Neuronal stem cell (in vitro differentiated cells): Measurements from ENCODE around the gene UPF1.

Experiments used
- DNase-seq: peaks from one replicate; pipeline ENCODE4 v3.0.0-alpha.2; 2013; ENCODE audit warnings: low spot score
- H2AFZ ChIP-seq: one replicate; pipeline ENCODE4 v1.6.1; 2013; ENCODE audit warnings: mild to moderate bottlenecking, low read length, inconsistent platforms
- H2AK5ac ChIP-seq: 2 replicates; pipeline ENCODE4 v1.6.1; 2013; ENCODE audit warnings: low read depth, mild to moderate bottlenecking, inconsistent platforms, low read length, moderate library complexity, mixed read lengths
- H2BK120ac ChIP-seq: 2 replicates; pipeline ENCODE4 v1.6.1; 2013; ENCODE audit warnings: low read depth, mild to moderate bottlenecking, inconsistent platforms, low read length, moderate library complexity, mixed read lengths
- H2BK12ac ChIP-seq: one replicate; pipeline ENCODE4 v1.6.1; 2013; ENCODE audit warnings: low read length, inconsistent platforms
- H2BK15ac ChIP-seq: 2 replicates; pipeline ENCODE4 v1.6.1; 2013; ENCODE audit warnings: mild to moderate bottlenecking, low read length, inconsistent platforms, mixed read lengths
- H2BK5ac ChIP-seq: one replicate; pipeline ENCODE4 v1.6.1; 2013; ENCODE audit warnings: inconsistent platforms, mild to moderate bottlenecking, low read length, moderate library complexity
- H3K14ac ChIP-seq: one replicate; pipeline ENCODE4 v1.6.1; 2013; ENCODE audit warnings: low read length, inconsistent platforms
- H3K18ac ChIP-seq: 2 replicates; pipeline ENCODE4 v1.6.1; 2013; ENCODE audit warnings: low read length, inconsistent platforms
- H3K23ac ChIP-seq: 2 replicates; pipeline ENCODE4 v1.6.1; 2013; ENCODE audit warnings: low read depth, mild to moderate bottlenecking, mixed read lengths, low read length, inconsistent platforms; ENCODE audit not compliant: poor library complexity
- H3K27ac ChIP-seq: replicated peaks from 3 replicates; pipeline ENCODE4 v1.5.1; 2013; ENCODE audit warnings: low read length, inconsistent platforms
- H3K27me3 ChIP-seq, 3 experiments: 2 replicates each; pipeline ENCODE4 v1.6.1; 2013; ENCODE audit warnings: low read length in 3 of 3, mild to moderate bottlenecking in 2 of 3, inconsistent platforms in 1 of 3, low read depth in 1 of 3, mixed read lengths in 1 of 3, moderate library complexity in 1 of 3; ENCODE audit not compliant: control insufficient read depth in 3 of 3, insufficient read depth in 3 of 3
- H3K36me3 ChIP-seq, 2 donors: replicated peaks in 1 of 2; 2 replicates each; pipeline ENCODE4 v1.6.1; 2013; ENCODE audit warnings: low read length in 2 of 2; ENCODE audit not compliant: control insufficient read depth in 2 of 2, insufficient read depth in 2 of 2
- H3K4ac ChIP-seq: 2 replicates; pipeline ENCODE4 v1.6.1; 2013; ENCODE audit warnings: inconsistent platforms, mild to moderate bottlenecking, low read length, moderate library complexity
- H3K4me1 ChIP-seq, 2 donors: 1 replicate in 1 of 2; 2 replicates in 1 of 2; pipeline ENCODE4 v1.6.1; 2013; ENCODE audit warnings: low read length in 2 of 2, low read depth in 1 of 2; ENCODE audit not compliant: control insufficient read depth in 2 of 2, insufficient read depth in 1 of 2
- H3K4me2 ChIP-seq: one replicate; pipeline ENCODE4 v1.6.1; 2013; ENCODE audit warnings: mild to moderate bottlenecking, low read length, inconsistent platforms; ENCODE audit not compliant: insufficient read depth, poor library complexity, severe bottlenecking
- H3K4me3 ChIP-seq, 2 donors: 2 replicates each; pipeline ENCODE4 v1.5.1; 2013; ENCODE audit warnings: low read length in 2 of 2, mild to moderate bottlenecking in 2 of 2, inconsistent platforms in 1 of 2, moderate library complexity in 1 of 2
- H3K79me1 ChIP-seq: one replicate; pipeline ENCODE4 v1.6.1; 2013; ENCODE audit warnings: low read depth, mild to moderate bottlenecking, inconsistent platforms, low read length, moderate library complexity
- H3K9ac ChIP-seq: one replicate; pipeline ENCODE4 v1.6.1; 2013; ENCODE audit warnings: mild to moderate bottlenecking, low read depth, low read length, inconsistent platforms; ENCODE audit not compliant: poor library complexity
- H3K9me3 ChIP-seq, 2 donors: replicated peaks in 1 of 2; 2 replicates each; pipeline versions ENCODE3 to v1.6.1; 2013; ENCODE audit warnings: low read length in 2 of 2, mild to moderate bottlenecking in 2 of 2, inconsistent platforms in 1 of 2, low read depth in 1 of 2, mixed read lengths in 1 of 2, moderate library complexity in 1 of 2; ENCODE audit not compliant: control insufficient read depth in 2 of 2, insufficient read depth in 1 of 2
- H4K8ac ChIP-seq: one replicate; pipeline ENCODE4 v1.6.1; 2013; ENCODE audit warnings: low read depth, mild to moderate bottlenecking, inconsistent platforms, low read length, moderate library complexity
- H4K91ac ChIP-seq: one replicate; pipeline ENCODE4 v1.6.1; 2013; ENCODE audit warnings: low read length, low read depth, mild to moderate bottlenecking, inconsistent platforms; ENCODE audit not compliant: poor library complexity
- WGBS, 2 donors: extraction: QIAGEN DNeasy Blood & Tissue Kit; methylation state at CpG; one replicate each; pipeline ENCODE4 v1.1.7; 2013; ENCODE audit warnings: missing lambda C conversion rate in 2 of 2, mixed read lengths in 1 of 2; ENCODE audit not compliant: insufficient read length in 2 of 2, insufficient replicate concordance in 1 of 2; ENCODE audit errors: extremely low coverage in 2 of 2; 5-methylcytosine and 5-hydroxymethylcytosine counted together

The UPF1 gene

DNA sequence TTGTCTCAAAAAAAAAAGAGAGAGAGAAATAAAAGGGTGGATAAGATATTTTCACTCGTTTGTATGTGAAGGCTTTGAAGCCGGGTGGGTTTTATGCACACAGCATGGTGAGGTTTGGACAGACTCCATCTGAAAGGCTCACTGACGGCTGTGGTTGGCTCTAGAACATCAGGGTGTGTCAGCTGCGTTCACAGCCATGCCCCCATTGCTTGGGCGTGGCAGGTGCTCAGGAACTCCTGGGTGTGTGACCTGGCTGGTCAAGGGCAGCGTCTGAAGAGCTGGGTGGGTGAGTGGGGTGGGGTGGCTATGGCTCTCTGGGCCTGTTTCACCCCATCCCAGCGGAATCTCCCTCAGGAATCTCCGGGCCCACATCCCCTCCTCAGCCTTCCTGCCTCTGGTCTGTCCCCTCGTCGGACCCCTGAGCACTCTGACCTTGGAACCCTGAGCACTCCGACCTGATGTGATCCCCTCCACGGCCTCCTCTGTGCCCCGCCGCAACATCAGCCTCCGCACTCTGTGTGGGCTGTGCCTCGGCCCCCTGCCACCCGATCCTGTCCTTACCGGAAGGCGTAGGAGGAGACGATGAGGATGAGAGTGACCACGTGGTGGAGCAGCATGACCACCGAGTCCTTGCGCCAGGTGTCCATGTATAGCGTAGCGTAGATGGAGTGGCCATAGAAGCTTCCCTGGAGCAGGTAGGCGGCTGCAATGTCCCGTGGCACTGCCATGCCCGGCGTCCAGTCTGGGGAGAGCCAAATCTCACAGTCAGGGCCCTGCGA, 52.0 kb downstream of the UPF1 start:
- H2BK5ac ChIP-seq, result no peak overlapping the region
- no peak for DNase-seq

DNA sequence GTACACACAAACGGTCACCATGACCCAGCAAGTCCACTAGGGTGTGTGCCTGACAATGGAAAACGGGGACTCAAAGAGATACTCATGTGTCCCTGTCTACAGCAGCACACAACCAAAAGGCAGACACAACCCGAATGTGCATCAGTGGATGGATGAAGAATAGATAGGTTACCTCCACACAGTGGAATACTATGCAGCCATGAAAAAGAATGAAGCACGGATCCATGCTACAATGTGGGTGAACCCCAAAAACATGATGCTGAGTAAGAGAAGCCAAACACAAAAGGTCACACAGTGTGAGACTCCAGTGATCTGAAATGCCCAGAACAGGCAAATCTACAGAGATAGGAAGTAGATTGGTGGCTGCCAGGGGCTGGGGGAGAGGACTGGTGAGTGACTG, 55.2 kb downstream of the UPF1 start:
- Histone ChIP-seq H2BK120ac (no peak overlapping the region), H3K36me3 (peaks cover 25 to 69% of the 10 kb centered on the region in 2 donors), H3K4me1 (no peaks in the 10 kb centered on the region), H3K27me3 (peaks cover 0 to 3% (median 0%) of the 10 kb centered on the region in 3 experiments), H3K4ac (no peak overlapping the region), H3K23ac (no peak overlapping the region), H4K8ac (no peak overlapping the region), H3K27ac (no peak overlapping the region), H3K79me1 (peaks cover 2% of the 10 kb centered on the region), H2BK15ac (no peak overlapping the region), H3K9ac (no peak overlapping the region), H4K91ac (no peak overlapping the region), H3K14ac (no peak overlapping the region), H3K9me3 (peaks cover 0 to 5% of the 10 kb centered on the region in 2 donors), H2BK5ac (no peak overlapping the region), H3K4me2 (no peak overlapping the region), H3K4me3 (no peak overlapping the region), H2BK12ac (no peak overlapping the region), H2AFZ (no peak overlapping the region), H2AK5ac (no peak overlapping the region), H3K18ac (no peak overlapping the region)
- DNase-seq, result no peak
- WGBS, 2 donors, result no CpG with 5 or more reads among the region's 4 CpGs

More for the DNA sequence above, 52.0 kb downstream of the UPF1 start:
- whole genome bisulfite sequencing, 2 donors, result no CpG with 5 or more reads among the region's 30 CpGs
- Histone ChIP-seq H4K91ac (no peak overlapping the region), H3K36me3 (peaks cover 43 to 73% of the 10 kb centered on the region in 2 donors), H2AFZ (no peak overlapping the region), H3K9me3 (peaks cover 0 to 11% of the 10 kb centered on the region in 2 donors), H2BK15ac (no peak overlapping the region), H3K4me3 (no peak overlapping the region), H3K9ac (no peak overlapping the region), H3K79me1 (no peaks in the 10 kb centered on the region), H3K14ac (no peak overlapping the region), H3K27ac (no peak overlapping the region), H3K23ac (no peak overlapping the region), H4K8ac (no peak overlapping the region), H2BK12ac (no peak overlapping the region), H3K4me2 (no peak overlapping the region), H3K4ac (no peak overlapping the region), H3K18ac (peak overlapping the region; percentile 38), H2BK120ac (no peak overlapping the region), H2AK5ac (no peak overlapping the region), H3K4me1 (no peaks in the 10 kb centered on the region), H3K27me3 (peaks cover 0 to 3% (median 0%) of the 10 kb centered on the region in 3 experiments)

DNA sequence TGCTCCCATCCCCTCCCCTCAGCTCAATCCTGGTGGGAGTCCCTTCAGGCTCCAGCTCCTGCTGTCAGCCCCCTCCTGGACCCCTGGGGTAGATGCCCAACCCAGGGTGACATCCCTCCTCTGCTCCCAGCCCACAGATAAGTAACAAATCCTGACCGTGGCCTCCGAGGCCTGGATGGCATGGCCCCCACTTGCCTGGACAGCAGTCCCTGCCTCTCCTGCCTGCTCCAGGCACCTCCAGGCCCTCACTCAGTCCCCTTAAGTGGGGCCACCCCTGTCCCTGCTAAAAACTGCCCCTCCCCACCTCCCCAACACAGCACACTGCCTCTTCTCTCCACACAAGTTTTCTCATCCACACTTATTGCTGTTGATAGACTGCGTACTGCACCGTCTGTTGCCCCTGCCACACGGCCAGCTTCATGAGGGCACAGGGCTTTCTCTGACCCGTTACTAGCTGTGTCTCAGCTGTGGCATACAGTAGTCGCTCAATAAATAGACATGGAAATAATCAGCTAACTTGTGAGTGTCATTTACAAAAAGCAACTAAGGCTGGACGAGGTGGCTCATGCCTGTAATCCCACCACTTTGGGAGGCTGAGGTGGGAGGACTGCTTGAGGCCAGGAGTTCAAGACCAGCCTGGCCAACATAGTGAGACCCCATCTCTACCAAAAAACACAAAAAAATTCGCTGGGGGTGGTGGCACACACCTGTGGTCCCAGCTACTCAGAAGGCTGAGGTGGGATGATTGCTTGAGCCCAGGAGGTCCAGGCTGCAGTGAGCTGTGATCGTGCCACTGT, 58.4 kb downstream of the UPF1 start:
- H3K79me1 ChIP-seq, result peaks cover 2% of the 10 kb centered on the region
- H2BK120ac ChIP-seq, result no peak overlapping the region
- no CpG with 5 or more reads among the region's 10 CpGs for WGBS, 2 donors
- no peak overlapping the region for H3K4me3 ChIP-seq
- no peak overlapping the region for H4K91ac ChIP-seq
- H3K9ac ChIP-seq, result no peak overlapping the region
- H3K27ac ChIP-seq, result no peak overlapping the region
- peaks cover 20 to 60% of the 10 kb centered on the region in 2 donors for H3K36me3 ChIP-seq
- no peak overlapping the region for H2BK12ac ChIP-seq
- H3K9me3 ChIP-seq, result peaks cover 0 to 5% of the 10 kb centered on the region in 2 donors
- H2BK5ac ChIP-seq, result no peak overlapping the region
- no peak overlapping the region for H3K18ac ChIP-seq
- H3K23ac ChIP-seq, result no peak overlapping the region
- no peak overlapping the region for H2AFZ ChIP-seq
- DNase-seq, result no peak
- H3K14ac ChIP-seq, result peak overlapping the region; percentile 38
- peaks cover 0 to 3% (median 0%) of the 10 kb centered on the region in 3 experiments for H3K27me3 ChIP-seq
- H2BK15ac ChIP-seq, result no peak overlapping the region
- no peak overlapping the region for H3K4me2 ChIP-seq
- no peak overlapping the region for H2AK5ac ChIP-seq
- H4K8ac ChIP-seq, result no peak overlapping the region
- no peak overlapping the region for H3K4ac ChIP-seq
- peaks cover 11 to 12% of the 10 kb centered on the region in 2 donors for H3K4me1 ChIP-seq
